ENCODE measurements around the gene NR6A1.

DNA sequence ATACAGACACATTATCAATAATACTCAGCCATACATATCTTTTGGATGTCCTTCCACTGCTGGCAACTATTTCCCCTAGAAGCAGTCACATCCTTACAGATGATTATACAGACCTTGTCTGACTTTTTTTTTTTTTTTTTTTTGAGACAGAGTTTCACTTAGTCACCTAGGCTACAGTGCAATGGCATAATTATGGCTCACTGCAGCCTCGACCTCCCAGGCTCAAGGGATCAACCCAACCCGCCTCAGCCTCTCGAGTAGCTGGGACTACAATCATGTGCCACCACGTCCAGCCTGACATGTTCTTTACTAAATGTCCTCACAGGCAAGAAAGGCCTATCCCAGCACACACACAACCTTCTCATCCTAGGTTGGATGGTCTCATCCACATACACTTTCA is 24.0 kb downstream of the NR6A1 start:
- TF ChIP-seq, protein P1, sequence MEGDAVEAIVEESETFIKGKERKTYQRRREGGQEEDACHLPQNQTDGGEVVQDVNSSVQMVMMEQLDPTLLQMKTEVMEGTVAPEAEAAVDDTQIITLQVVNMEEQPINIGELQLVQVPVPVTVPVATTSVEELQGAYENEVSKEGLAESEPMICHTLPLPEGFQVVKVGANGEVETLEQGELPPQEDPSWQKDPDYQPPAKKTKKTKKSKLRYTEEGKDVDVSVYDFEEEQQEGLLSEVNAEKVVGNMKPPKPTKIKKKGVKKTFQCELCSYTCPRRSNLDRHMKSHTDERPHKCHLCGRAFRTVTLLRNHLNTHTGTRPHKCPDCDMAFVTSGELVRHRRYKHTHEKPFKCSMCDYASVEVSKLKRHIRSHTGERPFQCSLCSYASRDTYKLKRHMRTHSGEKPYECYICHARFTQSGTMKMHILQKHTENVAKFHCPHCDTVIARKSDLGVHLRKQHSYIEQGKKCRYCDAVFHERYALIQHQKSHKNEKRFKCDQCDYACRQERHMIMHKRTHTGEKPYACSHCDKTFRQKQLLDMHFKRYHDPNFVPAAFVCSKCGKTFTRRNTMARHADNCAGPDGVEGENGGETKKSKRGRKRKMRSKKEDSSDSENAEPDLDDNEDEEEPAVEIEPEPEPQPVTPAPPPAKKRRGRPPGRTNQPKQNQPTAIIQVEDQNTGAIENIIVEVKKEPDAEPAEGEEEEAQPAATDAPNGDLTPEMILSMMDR (tag by site-specific recombination; IDR thresholded peaks at IDR 0.05) = no peak
- TF ChIP-seq ZNF677 (tag by site-specific recombination; IDR thresholded peaks at IDR 0.05) (no peak), KLF16 (tag by site-specific recombination; IDR thresholded peaks at IDR 0.05) (no peak), TRIM28 (IDR thresholded peaks at IDR 0.05; ENCODE audit: borderline replicate concordance, low read length) (no peak), ZNF670 (tag by site-specific recombination; IDR thresholded peaks at IDR 0.05; ENCODE audit: low read depth) (no peak)
- TF ChIP-seq, protein P2, sequence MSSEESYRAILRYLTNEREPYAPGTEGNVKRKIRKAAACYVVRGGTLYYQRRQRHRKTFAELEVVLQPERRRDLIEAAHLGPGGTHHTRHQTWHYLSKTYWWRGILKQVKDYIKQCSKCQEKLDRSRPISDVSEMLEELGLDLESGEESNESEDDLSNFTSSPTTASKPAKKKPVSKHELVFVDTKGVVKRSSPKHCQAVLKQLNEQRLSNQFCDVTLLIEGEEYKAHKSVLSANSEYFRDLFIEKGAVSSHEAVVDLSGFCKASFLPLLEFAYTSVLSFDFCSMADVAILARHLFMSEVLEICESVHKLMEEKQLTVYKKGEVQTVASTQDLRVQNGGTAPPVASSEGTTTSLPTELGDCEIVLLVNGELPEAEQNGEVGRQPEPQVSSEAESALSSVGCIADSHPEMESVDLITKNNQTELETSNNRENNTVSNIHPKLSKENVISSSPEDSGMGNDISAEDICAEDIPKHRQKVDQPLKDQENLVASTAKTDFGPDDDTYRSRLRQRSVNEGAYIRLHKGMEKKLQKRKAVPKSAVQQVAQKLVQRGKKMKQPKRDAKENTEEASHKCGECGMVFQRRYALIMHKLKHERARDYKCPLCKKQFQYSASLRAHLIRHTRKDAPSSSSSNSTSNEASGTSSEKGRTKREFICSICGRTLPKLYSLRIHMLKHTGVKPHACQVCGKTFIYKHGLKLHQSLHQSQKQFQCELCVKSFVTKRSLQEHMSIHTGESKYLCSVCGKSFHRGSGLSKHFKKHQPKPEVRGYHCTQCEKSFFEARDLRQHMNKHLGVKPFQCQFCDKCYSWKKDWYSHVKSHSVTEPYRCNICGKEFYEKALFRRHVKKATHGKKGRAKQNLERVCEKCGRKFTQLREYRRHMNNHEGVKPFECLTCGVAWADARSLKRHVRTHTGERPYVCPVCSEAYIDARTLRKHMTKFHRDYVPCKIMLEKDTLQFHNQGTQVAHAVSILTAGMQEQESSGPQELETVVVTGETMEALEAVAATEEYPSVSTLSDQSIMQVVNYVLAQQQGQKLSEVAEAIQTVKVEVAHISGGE (tag by site-specific recombination; conservative IDR thresholded peaks at IDR 0.05; ENCODE audit: low read depth) = no peak
- TF ChIP-seq, protein P3, sequence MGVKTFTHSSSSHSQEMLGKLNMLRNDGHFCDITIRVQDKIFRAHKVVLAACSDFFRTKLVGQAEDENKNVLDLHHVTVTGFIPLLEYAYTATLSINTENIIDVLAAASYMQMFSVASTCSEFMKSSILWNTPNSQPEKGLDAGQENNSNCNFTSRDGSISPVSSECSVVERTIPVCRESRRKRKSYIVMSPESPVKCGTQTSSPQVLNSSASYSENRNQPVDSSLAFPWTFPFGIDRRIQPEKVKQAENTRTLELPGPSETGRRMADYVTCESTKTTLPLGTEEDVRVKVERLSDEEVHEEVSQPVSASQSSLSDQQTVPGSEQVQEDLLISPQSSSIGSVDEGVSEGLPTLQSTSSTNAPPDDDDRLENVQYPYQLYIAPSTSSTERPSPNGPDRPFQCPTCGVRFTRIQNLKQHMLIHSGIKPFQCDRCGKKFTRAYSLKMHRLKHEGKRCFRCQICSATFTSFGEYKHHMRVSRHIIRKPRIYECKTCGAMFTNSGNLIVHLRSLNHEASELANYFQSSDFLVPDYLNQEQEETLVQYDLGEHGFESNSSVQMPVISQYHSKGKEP (tag by site-specific recombination; IDR thresholded peaks at IDR 0.05) = no peak

Data from HEK293 (cell line).